PC-3 (cell line): ENCODE data around the gene RBM26. TPM values are rescaled to one million over a fixed set of nuclear protein-coding genes. Genes with fewer than 3 reads are reported as not detected.

Experiments
- ATAC-seq: fragments of 200-7000 bp; cut with Tn5 transposase; 2 replicates; pipeline ENCODE4 v1.9.1; 2020; ENCODE audit warnings: mild to moderate bottlenecking, moderate library complexity
- BruUV-seq: library from RNA; stranded (reverse); fragments of 400-500 nt; replicated peaks from 2 replicates; lab custom pipeline; 2021; lab: Mats Ljungman, UMichigan
- CTCF ChIA-PET: fragments of 300-600 bp; sonication (Branson Sonifier 250); formaldehyde crosslinking; loops from one replicate; lab custom pipeline; 2022; ENCODE audit warnings: antibody characterized with exemption; lab: Charles Lee
- POLR2A ChIA-PET: fragments of 300-600 bp; sonication (Branson Sonifier 250); formaldehyde crosslinking; loops from one replicate; lab custom pipeline; 2022; ENCODE audit warnings: antibody characterized with exemption; ENCODE audit not compliant: unreplicated experiment; lab: Charles Lee
- DNase-seq: peaks from one replicate; pipeline ENCODE4 v3.0.0-alpha.2; 2015
- H2AFZ ChIP-seq: fragments of 300-600 bp; sonication (generic); 2 replicates; pipeline ENCODE4 v1.6.0; 2016; ENCODE audit warnings: antibody characterized with exemption, low read length
- H3F3A ChIP-seq: fragments of 300-600 bp; sonication (generic); one replicate; pipeline ENCODE4 v1.6.0; 2017; ENCODE audit warnings: antibody characterized with exemption, low read length, control low read depth, mild to moderate bottlenecking; ENCODE audit not compliant: unreplicated experiment
- H3K27ac ChIP-seq: fragments of 300-600 bp; sonication (generic); 2 replicates; pipeline ENCODE4 v1.5.1; 2016; ENCODE audit warnings: mild to moderate bottlenecking, low read length
- H3K27me3 ChIP-seq: fragments of 300-600 bp; sonication (generic); 2 replicates; pipeline ENCODE4 v1.6.1; 2016; ENCODE audit warnings: low read length, mixed read lengths
- H3K36me3 ChIP-seq: fragments of 300-600 bp; sonication (generic); 2 replicates; pipeline ENCODE4 v1.6.1; 2016; ENCODE audit warnings: low read depth, mixed run types, low read length, mixed read lengths
- H3K4me1 ChIP-seq: fragments of 300-600 bp; sonication (generic); 2 replicates; pipeline ENCODE4 v1.5.1; 2016; ENCODE audit warnings: low read length; ENCODE audit not compliant: insufficient read depth
- H3K4me2 ChIP-seq: fragments of 300-600 bp; sonication (generic); 2 replicates; pipeline ENCODE4 v1.6.0; 2016; ENCODE audit warnings: low read length
- H3K4me3 ChIP-seq: fragments of 300-600 bp; sonication (generic); 2 replicates; pipeline ENCODE4 v1.5.1; 2016; ENCODE audit warnings: mild to moderate bottlenecking, low read length, mixed read lengths
- H3K79me2 ChIP-seq: fragments of 300-600 bp; sonication (generic); 2 replicates; pipeline ENCODE4 v1.6.1; 2017; ENCODE audit warnings: low read length, mixed read lengths
- H3K9ac ChIP-seq: fragments of 300-600 bp; sonication (generic); 2 replicates; pipeline ENCODE4 v1.6.0; 2016; ENCODE audit warnings: mild to moderate bottlenecking, low read length
- H3K9me2 ChIP-seq: fragments of 300-600 bp; sonication (generic); replicated peaks from 2 replicates; pipeline ENCODE4 v1.6.1; 2016; ENCODE audit warnings: mixed run types, low read length, mixed read lengths
- H3K9me3 ChIP-seq: fragments of 300-600 bp; sonication (generic); 2 replicates; pipeline ENCODE4 v1.6.1; 2016; ENCODE audit warnings: low read length, mixed read lengths
- H4K20me1 ChIP-seq: fragments of 300-600 bp; sonication (generic); 2 replicates; pipeline ENCODE4 v1.6.1; 2016; ENCODE audit warnings: low read length, mixed read lengths
- EZH2 ChIP-seq: fragments of 300-600 bp; sonication (generic); IDR thresholded peaks from one replicate; pipeline ENCODE4 v1.6.1; 2017; ENCODE audit warnings: antibody characterized with exemption, mild to moderate bottlenecking, low read length; ENCODE audit not compliant: unreplicated experiment
- EZH2phosphoT487 ChIP-seq: fragments of 300-600 bp; sonication (generic); IDR thresholded peaks from 2 replicates; pipeline ENCODE4 v1.6.1; 2018; ENCODE audit warnings: mild to moderate bottlenecking, antibody characterized with exemption, low read length, borderline replicate concordance
- intact Hi-C: fragments of 100-400 bp; cut with micrococcal nuclease; formaldehyde crosslinking; loops from 2 replicates; pipeline ENCODE4 v1.9.0; 2023
- total RNA-seq: library from RNA; depleted of rRNA; stranded (reverse); fragments of >200 nt; gene quantifications from 2 replicates; pipeline ENCODE4 v1.2.3, GENCODE V29; 2014
- TF ChIP-seq, protein P1 (sequence below): fragments of 300-600 bp; sonication (generic); conservative IDR thresholded peaks from 2 replicates; pipeline ENCODE4 v1.5.1; 2017; ENCODE audit warnings: antibody characterized with exemption, low read depth, mild to moderate bottlenecking, low read length

The RBM26 gene
- total RNA-seq, 1 experiment from 2014 or later, result 16.1 TPM

DNA sequence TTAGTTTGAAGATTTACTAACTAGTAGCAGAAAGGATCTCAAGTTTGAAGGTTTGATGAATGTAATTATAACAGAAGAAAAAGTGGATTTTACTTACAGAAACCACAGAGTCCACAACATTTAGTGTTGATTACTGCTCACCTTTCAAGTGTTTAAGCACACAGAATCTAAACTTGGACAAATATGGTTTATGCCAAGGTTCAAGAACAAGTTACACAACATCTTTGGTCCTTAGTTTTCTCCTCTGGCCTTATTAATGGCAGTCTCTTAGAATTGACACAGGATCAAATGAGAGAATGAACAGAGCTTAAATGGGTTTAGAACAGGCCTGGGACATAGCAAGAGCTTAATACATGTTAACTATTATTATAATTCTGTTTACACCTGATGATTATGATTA lies 133.0 kb downstream of the RBM26 start:
- CTCF ChIA-PET, result no interaction called here
- intact Hi-C loops, result no loop called here
- ATAC-seq, result no peak

DNA sequence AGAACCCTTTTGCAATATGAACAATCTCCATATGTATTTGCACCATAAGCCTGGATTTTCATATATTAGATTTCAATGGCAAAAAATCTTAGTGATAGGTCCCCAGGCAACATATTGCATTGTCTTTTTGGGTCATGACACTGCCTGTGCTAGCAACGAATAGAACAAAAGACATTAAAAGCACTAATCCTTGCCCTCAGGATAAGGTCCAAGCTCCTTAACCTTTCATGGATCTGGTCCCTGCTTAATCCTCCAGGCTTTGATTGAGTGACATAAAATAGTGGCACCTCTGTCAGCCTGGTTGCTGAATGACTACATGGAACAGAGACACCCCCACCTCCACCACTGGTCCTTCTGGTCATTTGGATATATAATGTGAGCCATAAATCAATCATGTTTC lies 134.4 kb downstream of the RBM26 start:
- CTCF ChIA-PET, result no interaction called here
- Histone ChIP-seq H3K9me2 (no peaks in the 10 kb centered on the region), H3F3A (no peaks in the 10 kb centered on the region), H3K4me2 (no peak overlapping the region), H4K20me1 (no peaks in the 10 kb centered on the region), H3K79me2 (no peaks in the 10 kb centered on the region), H3K27ac (no peak overlapping the region), H3K27me3 (no peaks in the 10 kb centered on the region), H3K9ac (no peak overlapping the region), H3K9me3 (no peaks in the 10 kb centered on the region), H3K36me3 (no peaks in the 10 kb centered on the region), H3K4me3 (no peak overlapping the region), H3K4me1 (peaks cover 11% of the 10 kb centered on the region), H2AFZ (no peak overlapping the region)
- intact Hi-C loops, result no loop called here
- POLR2A ChIA-PET, result no interaction called here
- ATAC-seq, result no peak
- TF ChIP-seq, protein P1, sequence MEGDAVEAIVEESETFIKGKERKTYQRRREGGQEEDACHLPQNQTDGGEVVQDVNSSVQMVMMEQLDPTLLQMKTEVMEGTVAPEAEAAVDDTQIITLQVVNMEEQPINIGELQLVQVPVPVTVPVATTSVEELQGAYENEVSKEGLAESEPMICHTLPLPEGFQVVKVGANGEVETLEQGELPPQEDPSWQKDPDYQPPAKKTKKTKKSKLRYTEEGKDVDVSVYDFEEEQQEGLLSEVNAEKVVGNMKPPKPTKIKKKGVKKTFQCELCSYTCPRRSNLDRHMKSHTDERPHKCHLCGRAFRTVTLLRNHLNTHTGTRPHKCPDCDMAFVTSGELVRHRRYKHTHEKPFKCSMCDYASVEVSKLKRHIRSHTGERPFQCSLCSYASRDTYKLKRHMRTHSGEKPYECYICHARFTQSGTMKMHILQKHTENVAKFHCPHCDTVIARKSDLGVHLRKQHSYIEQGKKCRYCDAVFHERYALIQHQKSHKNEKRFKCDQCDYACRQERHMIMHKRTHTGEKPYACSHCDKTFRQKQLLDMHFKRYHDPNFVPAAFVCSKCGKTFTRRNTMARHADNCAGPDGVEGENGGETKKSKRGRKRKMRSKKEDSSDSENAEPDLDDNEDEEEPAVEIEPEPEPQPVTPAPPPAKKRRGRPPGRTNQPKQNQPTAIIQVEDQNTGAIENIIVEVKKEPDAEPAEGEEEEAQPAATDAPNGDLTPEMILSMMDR, result no peak
- TF ChIP-seq EZH2phosphoT487 (no peak), EZH2 (no peak)
- DNase-seq, result no peak
- no TSS peak for BruUV-seq

More for the DNA sequence above, 133.0 kb downstream of the RBM26 start:
- no peaks in the 10 kb centered on the region for H3F3A ChIP-seq
- TF ChIP-seq EZH2, result no peak
- TF ChIP-seq EZH2phosphoT487, result no peak
- TF ChIP-seq, protein P1, result no peak
- H3K27ac ChIP-seq, result no peak overlapping the region
- no peaks in the 10 kb centered on the region for H4K20me1 ChIP-seq
- H3K9me2 ChIP-seq, result no peaks in the 10 kb centered on the region
- no TSS peak for BruUV-seq
- H3K4me3 ChIP-seq, result no peak overlapping the region
- H3K4me2 ChIP-seq, result no peak overlapping the region
- H3K36me3 ChIP-seq, result no peaks in the 10 kb centered on the region
- H2AFZ ChIP-seq, result no peak overlapping the region
- H3K9me3 ChIP-seq, result no peaks in the 10 kb centered on the region
- peaks cover 11% of the 10 kb centered on the region for H3K4me1 ChIP-seq
- POLR2A ChIA-PET, result no interaction called here
- H3K9ac ChIP-seq, result no peak overlapping the region
- no peaks in the 10 kb centered on the region for H3K79me2 ChIP-seq
- no peaks in the 10 kb centered on the region for H3K27me3 ChIP-seq
- DNase-seq, result no peak

DNA sequence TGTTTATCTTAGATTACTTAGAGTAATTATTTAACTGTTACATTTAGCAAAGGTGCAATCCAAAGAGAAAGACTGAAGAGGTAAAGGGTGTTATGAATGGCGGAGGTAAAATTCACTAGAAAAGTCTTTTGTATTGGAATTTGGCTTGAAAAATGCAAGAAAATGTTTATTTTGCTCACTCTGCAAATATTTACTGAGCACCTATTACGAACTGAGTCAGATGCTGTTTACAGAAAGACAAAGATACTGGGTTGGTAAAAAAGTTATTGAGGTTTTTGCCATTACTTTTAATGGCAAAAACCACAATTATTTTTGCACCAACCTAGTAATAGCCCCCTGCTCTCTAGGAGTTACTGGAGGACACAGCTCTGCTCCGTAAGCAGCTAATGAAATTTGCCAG lies 135.2 kb downstream of the RBM26 start:
- Histone ChIP-seq H3K4me2 (0 out of 2 replicates have a peak overlapping the region, but pooled peaks have one; percentile 27), H3K9me2 (no peaks in the 10 kb centered on the region), H4K20me1 (no peaks in the 10 kb centered on the region), H3K9me3 (no peaks in the 10 kb centered on the region), H3K9ac (no peak overlapping the region), H3K27ac (no peak overlapping the region), H3K4me3 (no peak overlapping the region), H3F3A (no peaks in the 10 kb centered on the region), H3K4me1 (peaks cover 11% of the 10 kb centered on the region), H3K27me3 (no peaks in the 10 kb centered on the region), H3K36me3 (no peaks in the 10 kb centered on the region), H2AFZ (no peak overlapping the region), H3K79me2 (no peaks in the 10 kb centered on the region)
- BruUV-seq, result no TSS peak
- ATAC-seq (peak; percentile 85), DNase-seq (peak; percentile 53)
- TF ChIP-seq EZH2phosphoT487 (no peak), EZH2 (no peak)
- TF ChIP-seq, protein P1, result no peak
- ChIA-PET CTCF (no interaction called here), POLR2A (no interaction called here)
- intact Hi-C loops, result no loop called here
